GM12878 (cell line): ENCODE data around the gene ZBTB39. TPM values are rescaled to one million over a fixed set of nuclear protein-coding genes. Genes with fewer than 3 reads are reported as not detected.

Experiments
- BCL3 ChIP-seq: IDR thresholded peaks from 2 replicates; pipeline ENCODE4 v1.6.1; 2011; ENCODE audit warnings: borderline replicate concordance, low read depth, mild to moderate bottlenecking, moderate library complexity, low read length; ENCODE audit not compliant: insufficient read depth, poor library complexity, severe bottlenecking
- EGR1 ChIP-seq, 2 experiments: IDR thresholded peaks; 1 replicate in 1 of 2; 2 replicates in 1 of 2; pipeline ENCODE4 v1.6.1; 2011 to 2012; ENCODE audit warnings: low read depth in 2 of 2, low read length in 2 of 2, borderline replicate concordance in 1 of 2, mild to moderate bottlenecking in 1 of 2, moderate library complexity in 1 of 2
- EZH2 ChIP-seq: IDR thresholded peaks from 2 replicates; pipeline ENCODE4 v1.6.1; 2012; ENCODE audit warnings: low read depth, mild to moderate bottlenecking, control low read depth, inconsistent platforms, low read length, borderline replicate concordance; ENCODE audit not compliant: control insufficient read depth
- SIX5 ChIP-seq: IDR thresholded peaks from 2 replicates; pipeline ENCODE4 v1.6.1; 2011; ENCODE audit warnings: mild to moderate bottlenecking, low read depth, low read length, moderate library complexity; ENCODE audit not compliant: severe bottlenecking
- TAF1 ChIP-seq: IDR thresholded peaks from 2 replicates; pipeline ENCODE4 v1.6.1; 2011; ENCODE audit warnings: mild to moderate bottlenecking, low read depth, low read length, borderline replicate concordance
- TBL1XR1 ChIP-seq: IDR thresholded peaks from 2 replicates; pipeline ENCODE4 v1.6.1; 2012; ENCODE audit warnings: low read depth, low read length, improper control_type of control experiment
- WRNIP1 ChIP-seq: IDR thresholded peaks from 2 replicates; pipeline ENCODE4 v1.6.1; 2011; ENCODE audit warnings: low read depth, low read length, improper control_type of control experiment, borderline replicate concordance
- ZBTB4 ChIP-seq: fragments of 450-650 bp; formaldehyde crosslinking; IDR thresholded peaks from 2 replicates; pipeline ENCODE4 v1.4.0; 2022; ENCODE audit warnings: mild to moderate bottlenecking, moderate library complexity
- polyA plus RNA-seq, 11 experiments: library from polyadenylated mRNA; depleted of rRNA in 4 of 11; unstranded in 6 of 11; stranded (reverse) in 5 of 11; fragments of >200 nt; fragmentation: Nextera tagmentation in 4 of 11; fragmentation: Illumina TruSeq in 1 of 11; extraction: Ambion mirVana in 4 of 11; extraction: Trizol in 1 of 11; gene quantifications; 1 replicate in 1 of 11; 2 replicates in 10 of 11; pipeline versions ENCODE4 v1.2.1 to v1.2.3, GENCODE V29; 2011 to 2016; ENCODE audit warnings: inconsistent platforms in 2 of 11, missing spikeins in 2 of 11, low read depth in 1 of 11
- total RNA-seq, 4 experiments: library from RNA; depleted of rRNA in 3 of 4; stranded (reverse); fragments of >200 nt in 3 of 4; fragmentation: Illumina TruSeq in 1 of 4; extraction: Trizol in 1 of 4; gene quantifications; 2 replicates each; pipeline versions ENCODE4 v1.2.1 to v1.2.3, GENCODE V29; 2013 to 2021
- TF ChIP-seq, protein P1 (sequence below): fragments of 450-650 bp; formaldehyde crosslinking; IDR thresholded peaks from 2 replicates; pipeline ENCODE4 v1.5.0; 2022; ENCODE audit warnings: mild to moderate bottlenecking, missing genetic modification characterization

ZBTB39 gene
- total and polyA plus RNA-seq, 10 of the 15 experiments (the other 5 are each of a cell fraction or from before 2014, with no cell fraction given): 0.88 to 6.8 (median 4.4) TPM

DNA sequence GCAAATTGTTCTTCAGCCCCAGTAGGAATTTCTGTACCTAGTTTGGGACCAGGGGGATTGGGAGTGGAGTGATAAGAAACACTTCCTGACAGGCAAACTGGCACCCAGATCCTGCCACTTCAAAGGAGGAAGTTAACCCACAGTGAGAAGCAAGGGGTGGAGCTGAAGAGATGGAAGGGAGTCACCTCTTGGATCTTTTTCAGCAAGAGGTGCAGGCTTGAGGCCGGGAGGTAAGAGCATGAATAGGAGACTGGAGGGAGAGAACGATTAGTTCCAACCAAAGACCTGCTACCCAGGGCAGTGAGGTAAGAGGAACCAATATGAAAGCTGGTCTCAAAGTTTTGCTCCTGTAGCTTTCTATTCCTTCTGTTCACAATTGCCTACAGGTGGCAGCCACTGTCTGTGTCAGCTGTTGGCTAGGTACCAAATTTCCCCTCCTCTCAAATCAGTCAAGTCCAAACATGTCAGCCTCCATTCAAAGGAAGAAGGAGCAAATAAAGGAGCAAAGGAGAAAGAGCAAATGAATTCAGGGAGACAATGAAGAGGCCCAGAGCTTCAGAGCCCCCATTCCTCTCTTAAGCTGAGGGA, 24.9 kb upstream of the ZBTB39 start (continued):
- TF ChIP-seq EZH2 (no peak), BCL3 (no peak), SIX5 (no peak), EGR1 (IDR thresholded peaks at IDR 0.05; ENCODE audit: borderline replicate concordance in 1 of 2, low read depth in 2 of 2, low read length in 2 of 2) (no peak), ZBTB4 (CRISPR knock-in tag) (no peak), WRNIP1 (no peak), TAF1 (no peak), TBL1XR1 (no peak)
- TF ChIP-seq, protein P1, sequence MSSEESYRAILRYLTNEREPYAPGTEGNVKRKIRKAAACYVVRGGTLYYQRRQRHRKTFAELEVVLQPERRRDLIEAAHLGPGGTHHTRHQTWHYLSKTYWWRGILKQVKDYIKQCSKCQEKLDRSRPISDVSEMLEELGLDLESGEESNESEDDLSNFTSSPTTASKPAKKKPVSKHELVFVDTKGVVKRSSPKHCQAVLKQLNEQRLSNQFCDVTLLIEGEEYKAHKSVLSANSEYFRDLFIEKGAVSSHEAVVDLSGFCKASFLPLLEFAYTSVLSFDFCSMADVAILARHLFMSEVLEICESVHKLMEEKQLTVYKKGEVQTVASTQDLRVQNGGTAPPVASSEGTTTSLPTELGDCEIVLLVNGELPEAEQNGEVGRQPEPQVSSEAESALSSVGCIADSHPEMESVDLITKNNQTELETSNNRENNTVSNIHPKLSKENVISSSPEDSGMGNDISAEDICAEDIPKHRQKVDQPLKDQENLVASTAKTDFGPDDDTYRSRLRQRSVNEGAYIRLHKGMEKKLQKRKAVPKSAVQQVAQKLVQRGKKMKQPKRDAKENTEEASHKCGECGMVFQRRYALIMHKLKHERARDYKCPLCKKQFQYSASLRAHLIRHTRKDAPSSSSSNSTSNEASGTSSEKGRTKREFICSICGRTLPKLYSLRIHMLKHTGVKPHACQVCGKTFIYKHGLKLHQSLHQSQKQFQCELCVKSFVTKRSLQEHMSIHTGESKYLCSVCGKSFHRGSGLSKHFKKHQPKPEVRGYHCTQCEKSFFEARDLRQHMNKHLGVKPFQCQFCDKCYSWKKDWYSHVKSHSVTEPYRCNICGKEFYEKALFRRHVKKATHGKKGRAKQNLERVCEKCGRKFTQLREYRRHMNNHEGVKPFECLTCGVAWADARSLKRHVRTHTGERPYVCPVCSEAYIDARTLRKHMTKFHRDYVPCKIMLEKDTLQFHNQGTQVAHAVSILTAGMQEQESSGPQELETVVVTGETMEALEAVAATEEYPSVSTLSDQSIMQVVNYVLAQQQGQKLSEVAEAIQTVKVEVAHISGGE (CRISPR knock-in tag): no peak
